Measurements from ENCODE around the gene MPPED1.

MPPED1 gene

GRCh38 chr22:43404673-43405385 is 7.0 kb upstream of the MPPED1 start:
- Histone ChIP-seq H3K4me3 (ENCODE audit: low read length, poor library complexity, severe bottlenecking) (no peak overlapping the region), H4K20me1 (ENCODE audit: insufficient read depth, low read length, poor library complexity, severe bottlenecking) (no peaks in the 10 kb centered on the region), H3K27me3 (ENCODE audit: insufficient read depth, low read length, poor library complexity, severe bottlenecking) (no peaks in the 10 kb centered on the region)

DNA sequence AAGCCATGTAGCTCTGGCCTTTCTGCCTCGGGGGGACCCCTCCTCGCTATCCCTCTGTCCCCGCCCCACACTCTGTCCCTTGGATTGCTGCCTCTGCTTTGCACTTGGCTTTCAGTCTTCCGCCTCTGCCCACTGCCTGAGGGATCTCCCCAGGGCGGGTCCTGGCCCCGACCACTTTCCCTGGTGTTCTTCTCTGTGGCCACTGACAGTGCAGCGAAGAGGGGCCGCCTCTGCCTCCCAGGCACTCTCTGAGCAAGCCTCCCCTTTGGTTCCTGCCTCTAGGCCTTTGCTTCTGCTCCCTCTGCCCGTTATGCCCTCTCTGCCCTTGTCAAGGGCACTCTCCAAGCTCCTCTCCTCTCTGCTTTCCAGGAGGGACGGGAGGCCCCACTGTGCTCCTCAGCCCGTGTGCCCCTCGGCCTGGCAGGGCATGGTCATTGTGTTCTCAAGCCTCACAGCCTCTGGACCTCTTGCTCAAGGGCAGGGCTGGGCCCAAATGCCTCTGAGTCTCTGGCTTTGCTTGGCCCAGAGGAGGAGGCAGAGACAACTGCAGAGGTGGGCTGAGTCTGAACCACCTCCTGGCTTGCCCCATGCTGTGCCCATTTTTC is 5.5 kb upstream of the MPPED1 start:
- H3K36me3 ChIP-seq (ENCODE audit: insufficient read depth, low read length) = no peaks in the 10 kb centered on the region
- no peak for TF ChIP-seq EZH2phosphoT487 (IDR thresholded peaks at IDR 0.05; ENCODE audit: borderline replicate concordance)
- TF ChIP-seq, protein P1, sequence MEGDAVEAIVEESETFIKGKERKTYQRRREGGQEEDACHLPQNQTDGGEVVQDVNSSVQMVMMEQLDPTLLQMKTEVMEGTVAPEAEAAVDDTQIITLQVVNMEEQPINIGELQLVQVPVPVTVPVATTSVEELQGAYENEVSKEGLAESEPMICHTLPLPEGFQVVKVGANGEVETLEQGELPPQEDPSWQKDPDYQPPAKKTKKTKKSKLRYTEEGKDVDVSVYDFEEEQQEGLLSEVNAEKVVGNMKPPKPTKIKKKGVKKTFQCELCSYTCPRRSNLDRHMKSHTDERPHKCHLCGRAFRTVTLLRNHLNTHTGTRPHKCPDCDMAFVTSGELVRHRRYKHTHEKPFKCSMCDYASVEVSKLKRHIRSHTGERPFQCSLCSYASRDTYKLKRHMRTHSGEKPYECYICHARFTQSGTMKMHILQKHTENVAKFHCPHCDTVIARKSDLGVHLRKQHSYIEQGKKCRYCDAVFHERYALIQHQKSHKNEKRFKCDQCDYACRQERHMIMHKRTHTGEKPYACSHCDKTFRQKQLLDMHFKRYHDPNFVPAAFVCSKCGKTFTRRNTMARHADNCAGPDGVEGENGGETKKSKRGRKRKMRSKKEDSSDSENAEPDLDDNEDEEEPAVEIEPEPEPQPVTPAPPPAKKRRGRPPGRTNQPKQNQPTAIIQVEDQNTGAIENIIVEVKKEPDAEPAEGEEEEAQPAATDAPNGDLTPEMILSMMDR (conservative IDR thresholded peaks at IDR 0.05; ENCODE audit: low read length) = no peak
- H3K79me2 ChIP-seq (ENCODE audit: insufficient read depth, low read length) = no peaks in the 10 kb centered on the region
- H3K9me2 ChIP-seq (replicated peaks; ENCODE audit: low read depth, low read length) = no peaks in the 10 kb centered on the region
- H3K4me1 ChIP-seq (ENCODE audit: insufficient read depth, low read length, poor library complexity, severe bottlenecking) = no peaks in the 10 kb centered on the region
- H3K4me3 ChIP-seq (ENCODE audit: low read length, poor library complexity, severe bottlenecking) = no peak overlapping the region
- H3K27me3 ChIP-seq (ENCODE audit: insufficient read depth, low read length, poor library complexity, severe bottlenecking) = no peaks in the 10 kb centered on the region
- no peak overlapping the region for H2AFZ ChIP-seq (ENCODE audit: low read length)
- no peaks in the 10 kb centered on the region for H3F3A ChIP-seq (ENCODE audit: low read depth)
- no peak overlapping the region for H3K4me2 ChIP-seq (ENCODE audit: low read depth, low read length, poor library complexity, severe bottlenecking)
- H3K9me3 ChIP-seq (ENCODE audit: insufficient read depth, low read depth, low read length) = no peaks in the 10 kb centered on the region
- H4K20me1 ChIP-seq (ENCODE audit: insufficient read depth, low read length, poor library complexity, severe bottlenecking) = no peaks in the 10 kb centered on the region
- H3K9ac ChIP-seq (ENCODE audit: low read depth, low read length, poor library complexity, severe bottlenecking) = no peak overlapping the region

More at GRCh38 chr22:43404673-43405385, 7.0 kb upstream of the MPPED1 start:
- no peaks in the 10 kb centered on the region for H3K79me2 ChIP-seq (ENCODE audit: insufficient read depth, low read length)
- no peak overlapping the region for H3K4me2 ChIP-seq (ENCODE audit: low read depth, low read length, poor library complexity, severe bottlenecking)
- H3K36me3 ChIP-seq (ENCODE audit: insufficient read depth, low read length) = no peaks in the 10 kb centered on the region
- no peaks in the 10 kb centered on the region for H3K4me1 ChIP-seq (ENCODE audit: insufficient read depth, low read length, poor library complexity, severe bottlenecking)
- H3F3A ChIP-seq (ENCODE audit: low read depth) = no peaks in the 10 kb centered on the region
- TF ChIP-seq, protein P1 (conservative IDR thresholded peaks at IDR 0.05; ENCODE audit: low read length) = no peak
- no peak for TF ChIP-seq EZH2phosphoT487 (IDR thresholded peaks at IDR 0.05; ENCODE audit: borderline replicate concordance)
- H3K9me3 ChIP-seq (ENCODE audit: insufficient read depth, low read depth, low read length) = no peaks in the 10 kb centered on the region
- no peak overlapping the region for H3K9ac ChIP-seq (ENCODE audit: low read depth, low read length, poor library complexity, severe bottlenecking)
- H2AFZ ChIP-seq (ENCODE audit: low read length) = no peak overlapping the region
- no peaks in the 10 kb centered on the region for H3K9me2 ChIP-seq (replicated peaks; ENCODE audit: low read depth, low read length)

GRCh38 chr22:43407591-43407990 is 4.2 kb upstream of the MPPED1 start:
- Histone ChIP-seq H3K27me3 (ENCODE audit: insufficient read depth, low read length, poor library complexity, severe bottlenecking) (no peaks in the 10 kb centered on the region), H3F3A (ENCODE audit: low read depth) (no peaks in the 10 kb centered on the region), H3K4me2 (ENCODE audit: low read depth, low read length, poor library complexity, severe bottlenecking) (no peak overlapping the region), H2AFZ (ENCODE audit: low read length) (no peak overlapping the region), H3K9ac (ENCODE audit: low read depth, low read length, poor library complexity, severe bottlenecking) (no peak overlapping the region), H3K4me1 (ENCODE audit: insufficient read depth, low read length, poor library complexity, severe bottlenecking) (no peaks in the 10 kb centered on the region), H4K20me1 (ENCODE audit: insufficient read depth, low read length, poor library complexity, severe bottlenecking) (no peaks in the 10 kb centered on the region), H3K4me3 (ENCODE audit: low read length, poor library complexity, severe bottlenecking) (no peak overlapping the region), H3K79me2 (ENCODE audit: insufficient read depth, low read length) (no peaks in the 10 kb centered on the region), H3K9me3 (ENCODE audit: insufficient read depth, low read depth, low read length) (no peaks in the 10 kb centered on the region), H3K36me3 (ENCODE audit: insufficient read depth, low read length) (no peaks in the 10 kb centered on the region), H3K9me2 (replicated peaks; ENCODE audit: low read depth, low read length) (no peaks in the 10 kb centered on the region)
- TF ChIP-seq, protein P1 (conservative IDR thresholded peaks at IDR 0.05; ENCODE audit: low read length) = no peak
- no peak for TF ChIP-seq EZH2phosphoT487 (IDR thresholded peaks at IDR 0.05; ENCODE audit: borderline replicate concordance)

Measured in Loucy (cell line).